Retinal pigment epithelial cell (primary cell): ENCODE data around the gene CSNK1E.
"Not testable (repeated sequence)": the region's sequence is repeated elsewhere in the genome, so short reads cannot be mapped to it uniquely, and the experiment has no call there.

Experiments used
- DNase-seq: peaks from one replicate; pipeline ENCODE4 v3.0.0-alpha.2; 2010; ENCODE audit warnings: low read depth
- H3K4me3 ChIP-seq: 2 replicates; pipeline ENCODE4 v1.5.1; 2011; ENCODE audit warnings: mild to moderate bottlenecking, low read length, control low read depth, moderate library complexity
- TF ChIP-seq, protein P1 (sequence below): conservative IDR thresholded peaks from 2 replicates; pipeline ENCODE4 v1.5.1; 2011; ENCODE audit warnings: low read depth, low read length, control low read depth, inconsistent platforms

The CSNK1E gene

GRCh38 chr22:38317122-38317994 is at the start of gene CSNK1E:
CSNK1E (minus strand) TSS chr22:38317433; CDS start chr22:38314157, 3,276 bp downstream.
- TF ChIP-seq, protein P1, sequence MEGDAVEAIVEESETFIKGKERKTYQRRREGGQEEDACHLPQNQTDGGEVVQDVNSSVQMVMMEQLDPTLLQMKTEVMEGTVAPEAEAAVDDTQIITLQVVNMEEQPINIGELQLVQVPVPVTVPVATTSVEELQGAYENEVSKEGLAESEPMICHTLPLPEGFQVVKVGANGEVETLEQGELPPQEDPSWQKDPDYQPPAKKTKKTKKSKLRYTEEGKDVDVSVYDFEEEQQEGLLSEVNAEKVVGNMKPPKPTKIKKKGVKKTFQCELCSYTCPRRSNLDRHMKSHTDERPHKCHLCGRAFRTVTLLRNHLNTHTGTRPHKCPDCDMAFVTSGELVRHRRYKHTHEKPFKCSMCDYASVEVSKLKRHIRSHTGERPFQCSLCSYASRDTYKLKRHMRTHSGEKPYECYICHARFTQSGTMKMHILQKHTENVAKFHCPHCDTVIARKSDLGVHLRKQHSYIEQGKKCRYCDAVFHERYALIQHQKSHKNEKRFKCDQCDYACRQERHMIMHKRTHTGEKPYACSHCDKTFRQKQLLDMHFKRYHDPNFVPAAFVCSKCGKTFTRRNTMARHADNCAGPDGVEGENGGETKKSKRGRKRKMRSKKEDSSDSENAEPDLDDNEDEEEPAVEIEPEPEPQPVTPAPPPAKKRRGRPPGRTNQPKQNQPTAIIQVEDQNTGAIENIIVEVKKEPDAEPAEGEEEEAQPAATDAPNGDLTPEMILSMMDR = no peak
- H3K4me3 ChIP-seq = peak within 1 kb of the TSS; percentile 98
- no peak for DNase-seq

DNA sequence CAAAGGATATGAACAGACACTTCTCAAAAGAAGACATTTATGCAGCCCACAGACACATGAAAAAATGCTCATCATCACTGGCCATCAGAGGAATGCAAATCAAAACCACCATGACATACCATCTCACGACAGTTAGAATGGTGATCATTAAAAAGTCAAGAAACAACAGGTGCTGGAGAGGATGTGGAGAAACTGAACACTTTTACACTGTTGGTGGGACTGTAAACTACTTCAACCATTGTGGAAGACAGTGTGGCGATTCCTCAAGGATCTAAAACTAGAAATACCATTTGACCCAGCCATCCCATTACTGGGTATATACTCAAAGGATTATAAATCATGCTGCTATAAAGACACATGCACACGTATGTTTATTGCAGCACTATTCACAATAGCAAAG is 48.6 kb upstream of the CSNK1E start:
- not testable (repeated sequence) for DNase-seq

GRCh38 chr22:38365174-38365573 is 47.9 kb upstream of the CSNK1E start:
- DNase-seq = not testable (repeated sequence)

More for the DNA sequence above, 48.6 kb upstream of the CSNK1E start:
- H3K4me3 ChIP-seq = not testable (repeated sequence)

DNA sequence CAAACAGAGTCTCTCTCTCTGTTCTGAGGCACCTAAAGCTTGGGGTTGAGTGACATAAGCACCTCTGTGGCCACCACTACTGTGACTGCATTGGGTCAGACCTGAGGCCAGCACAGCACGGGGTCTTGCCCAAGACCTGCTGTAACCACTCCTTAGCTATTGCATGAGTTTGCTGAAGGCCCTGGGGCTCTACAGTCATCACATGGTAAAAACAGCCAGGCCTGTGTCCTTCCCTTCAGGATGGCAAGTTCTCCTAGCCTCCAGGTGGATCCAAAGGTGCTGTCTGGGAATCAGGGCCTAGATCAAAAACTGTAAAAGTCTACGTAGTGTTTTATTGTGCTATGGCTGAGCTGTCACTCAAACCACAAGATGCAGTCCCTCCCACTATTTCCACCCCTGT is 43.3 kb upstream of the CSNK1E start:
- not testable (repeated sequence) for DNase-seq, H3K4me3 ChIP-seq

More at GRCh38 chr22:38365174-38365573, 47.9 kb upstream of the CSNK1E start:
- H3K4me3 ChIP-seq = not testable (repeated sequence)

- H3K4me3 ChIP-seq, DNase-seq: not testable (repeated sequence)
Observed at GRCh38 chr22:38359817-38360216, 42.6 kb upstream of the CSNK1E start.

DNA sequence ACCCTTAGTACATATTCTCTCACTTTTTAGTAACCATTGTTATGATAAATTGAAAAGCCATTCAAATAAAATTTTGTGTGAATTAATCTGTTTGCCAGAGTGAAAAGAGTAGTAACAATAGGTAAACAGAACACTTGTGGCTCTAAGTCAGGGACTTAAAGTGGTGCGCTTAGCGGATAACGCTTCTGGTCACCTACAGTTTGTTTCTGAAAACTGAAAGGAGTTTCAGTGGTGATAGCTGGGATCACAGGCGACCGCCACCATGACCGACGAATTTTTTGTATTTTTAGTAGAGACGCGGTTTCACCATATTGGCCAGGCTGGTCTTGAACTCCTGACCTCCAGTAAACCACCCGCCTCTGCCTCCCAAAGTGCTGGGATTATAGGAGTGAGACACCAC is 40.7 kb upstream of the CSNK1E start:
- not testable (repeated sequence) for H3K4me3 ChIP-seq, DNase-seq

- TF ChIP-seq, protein P1 = no peak
- no peak overlapping the region for H3K4me3 ChIP-seq
- no peak for DNase-seq
Observed at GRCh38 chr22:38355275-38355674, 38.0 kb upstream of the CSNK1E start.

- DNase-seq = no peak
- TF ChIP-seq, protein P1 = no peak
- no peak overlapping the region for H3K4me3 ChIP-seq
Observed at GRCh38 chr22:38353701-38354100, 36.5 kb upstream of the CSNK1E start.

DNA sequence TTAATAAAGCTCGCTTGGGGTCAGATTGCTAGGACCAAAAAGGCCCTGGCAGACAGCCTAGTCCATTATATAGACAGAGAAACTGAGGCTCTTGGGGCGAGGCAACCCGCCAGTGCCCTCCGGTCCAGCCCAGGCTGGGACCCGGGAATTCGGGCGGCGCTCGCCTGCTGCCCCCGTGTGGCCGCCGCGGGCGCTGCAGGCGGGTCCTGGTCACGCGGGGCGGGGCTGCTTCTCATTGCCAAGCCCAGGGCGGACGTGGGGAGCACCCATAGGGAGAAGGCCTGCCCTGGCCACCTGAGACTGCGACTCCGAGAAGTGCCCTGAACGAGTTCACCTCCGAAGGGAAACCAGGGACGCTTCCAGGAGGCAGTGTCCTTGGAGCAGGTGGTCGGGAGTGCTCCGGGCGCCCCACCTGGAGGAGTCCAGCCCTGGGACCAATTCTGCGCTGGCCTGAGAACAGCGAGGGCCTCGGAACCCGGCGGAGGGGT is 36.0 kb upstream of the CSNK1E start:
- TF ChIP-seq, protein P1 = peak; percentile 77
- H3K4me3 ChIP-seq = no peak overlapping the region
- no peak for DNase-seq

DNA sequence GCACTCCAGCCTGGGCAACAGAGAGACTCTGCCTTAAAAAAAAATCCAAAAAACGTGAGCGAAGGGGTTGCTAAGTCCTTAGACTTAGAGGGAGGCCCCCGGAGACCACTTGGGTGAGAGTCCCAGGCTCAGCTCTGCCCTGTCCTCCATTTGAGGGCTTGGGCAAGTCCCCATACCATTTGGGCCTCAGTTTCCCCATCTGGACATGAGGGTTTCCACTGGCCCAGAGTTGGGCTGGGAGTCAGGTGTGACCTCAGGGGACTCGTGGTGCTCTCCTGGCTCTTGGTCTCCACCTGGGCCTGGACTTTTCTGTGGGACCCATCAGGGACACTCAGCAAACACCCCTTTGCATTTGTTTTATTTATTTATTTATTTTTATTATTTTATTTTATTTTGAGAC is 35.2 kb upstream of the CSNK1E start:
- no peak for DNase-seq
- TF ChIP-seq, protein P1 = no peak
- no peak overlapping the region for H3K4me3 ChIP-seq
